ENCODE results near the gene NRM.
A peak's percentile ranks its signal among the peaks of the same experiment; 100 is the strongest.

Gene NRM

DNA sequence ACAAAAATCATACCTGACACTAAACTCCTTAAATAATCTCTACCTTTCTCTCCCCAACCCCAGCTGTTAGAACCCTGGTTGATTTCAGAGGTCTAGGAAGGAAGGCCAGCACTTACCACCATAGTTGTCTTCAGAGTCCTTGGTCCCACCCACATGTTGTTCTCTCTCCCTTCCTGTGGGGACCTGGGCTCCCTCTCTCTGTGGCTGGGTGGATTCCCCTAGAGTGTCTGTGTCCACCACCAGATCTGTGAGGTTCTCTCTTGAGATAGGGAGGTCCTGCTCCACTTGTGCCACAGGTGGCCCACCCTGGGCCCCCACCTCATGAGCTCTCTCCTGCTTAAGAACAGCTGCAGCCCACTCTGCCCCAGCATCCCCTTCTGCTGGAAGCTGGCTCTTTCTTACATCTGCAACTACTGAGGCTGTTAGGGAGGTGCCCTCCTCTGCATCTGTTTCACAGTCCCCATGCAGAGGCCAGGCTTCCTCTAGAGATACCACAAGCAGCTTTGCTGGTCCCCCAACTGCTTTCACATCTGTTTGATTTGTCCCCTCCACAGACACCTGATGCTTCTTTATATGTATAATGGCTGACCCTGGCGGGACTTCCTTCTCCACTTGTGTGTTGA lies 21.1 kb upstream of the NRM start:
- H3K27ac ChIP-seq (ENCODE audit: extremely low read depth, low read depth, low read length), result no peak overlapping the region
- no peaks in the 10 kb centered on the region for H3K9me3 ChIP-seq (ENCODE audit: control insufficient read depth, insufficient read depth, low read depth, low read length)
- CTCF ChIA-PET, result interaction anchor here (0.5 to 5.0 kb wide), 9 partner anchors 10 to 374 kb away, joined by 3 to 32 read pairs (median 5); no protein-coding TSS in a partner anchor
- peaks cover 54 to 86% of the 10 kb centered on the region in 2 experiments for H3K36me3 ChIP-seq (ENCODE audit: control insufficient read depth in 2 of 2, insufficient read depth in 1 of 2, low read length in 2 of 2)
- no peak for TF ChIP-seq ZSCAN23 (tag by site-specific recombination; IDR thresholded peaks at IDR 0.05)
- TF ChIP-seq ZNF138 (tag by site-specific recombination; IDR thresholded peaks at IDR 0.05; ENCODE audit: borderline replicate concordance), result no peak
- TF ChIP-seq SCRT2 (tag by site-specific recombination; IDR thresholded peaks at IDR 0.05), result peak; percentile 68
- POLR2A ChIA-PET, result interaction anchor here (0.5 to 1.4 kb wide), 6 partner anchors 9 to 103 kb away, joined by 3 to 5 read pairs (median 4); partner anchors contain the start of gene NRM
- H3K4me1 ChIP-seq (ENCODE audit: control insufficient read depth, insufficient read depth, low read length), result peaks cover 13% of the 10 kb centered on the region
- no peak overlapping the region for H3K4me3 ChIP-seq (ENCODE audit: low read depth, low read length)

DNA sequence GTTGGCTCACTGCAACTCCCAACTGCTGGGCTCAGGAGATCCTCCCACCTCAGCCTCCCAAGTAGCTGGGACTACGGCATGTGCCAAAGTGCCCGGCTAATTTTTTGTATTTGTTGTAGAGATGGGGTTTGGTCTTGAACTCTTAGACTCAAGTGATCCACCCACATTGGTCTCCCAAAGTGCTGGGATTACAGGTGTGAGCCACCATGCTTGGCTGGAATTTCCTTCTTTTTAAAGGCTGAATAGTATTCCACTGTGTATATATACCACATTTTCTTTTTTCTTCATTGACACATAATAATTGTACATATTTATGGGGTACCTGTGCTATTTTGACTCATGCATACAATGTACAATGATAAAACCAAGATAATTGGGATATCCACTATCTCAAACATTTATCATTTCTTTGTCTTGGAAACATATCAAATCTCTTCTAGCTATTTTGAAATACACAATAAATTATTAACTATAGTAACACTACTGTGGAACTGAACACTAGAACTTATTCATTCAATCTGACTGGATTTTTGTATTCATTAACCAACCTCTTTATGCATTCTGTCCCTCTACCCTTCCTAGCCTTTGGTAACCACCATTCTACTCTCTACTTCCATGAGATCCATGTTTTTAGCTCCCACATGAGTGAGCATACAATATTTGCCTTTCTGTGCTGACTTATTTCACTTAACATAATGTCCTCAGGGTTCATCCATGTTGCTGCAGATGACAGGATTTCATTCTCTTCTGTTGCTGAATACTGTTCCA lies 18.5 kb upstream of the NRM start:
- Histone ChIP-seq H3K27ac (ENCODE audit: extremely low read depth, low read depth, low read length) (no peak overlapping the region), H3K36me3 (ENCODE audit: control insufficient read depth in 2 of 2, insufficient read depth in 1 of 2, low read length in 2 of 2) (peaks cover 53 to 92% of the 10 kb centered on the region in 2 experiments), H3K4me1 (ENCODE audit: control insufficient read depth, insufficient read depth, low read length) (peaks cover 17% of the 10 kb centered on the region), H3K9me3 (ENCODE audit: control insufficient read depth, insufficient read depth, low read depth, low read length) (no peaks in the 10 kb centered on the region), H3K4me3 (ENCODE audit: low read depth, low read length) (no peak overlapping the region)
- POLR2A ChIA-PET, result interaction anchor here (1.0 to 1.2 kb wide), 2 partner anchors 12 to 19 kb away, joined by 3 to 4 read pairs; partner anchors contain the start of gene NRM
- CTCF ChIA-PET, result interaction anchor here (0.7 to 5.0 kb wide), 6 partner anchors 10 to 177 kb away, joined by 3 to 32 read pairs (median 5); no protein-coding TSS in a partner anchor
- TF ChIP-seq BCL11B (tag by site-specific recombination; IDR thresholded peaks at IDR 0.05; ENCODE audit: low read depth), result no peak
- no peak for TF ChIP-seq ZNF366 (tag by site-specific recombination; conservative IDR thresholded peaks at IDR 0.05)
- peak; percentile 96 for TF ChIP-seq ZNF146 (tag by site-specific recombination; IDR thresholded peaks at IDR 0.05)
- 0 out of 2 replicates have a peak, but pooled peaks have one; percentile 13 for TF ChIP-seq PRDM1 (tag by site-specific recombination; IDR thresholded peaks at IDR 0.05)
- TF ChIP-seq, protein P1, sequence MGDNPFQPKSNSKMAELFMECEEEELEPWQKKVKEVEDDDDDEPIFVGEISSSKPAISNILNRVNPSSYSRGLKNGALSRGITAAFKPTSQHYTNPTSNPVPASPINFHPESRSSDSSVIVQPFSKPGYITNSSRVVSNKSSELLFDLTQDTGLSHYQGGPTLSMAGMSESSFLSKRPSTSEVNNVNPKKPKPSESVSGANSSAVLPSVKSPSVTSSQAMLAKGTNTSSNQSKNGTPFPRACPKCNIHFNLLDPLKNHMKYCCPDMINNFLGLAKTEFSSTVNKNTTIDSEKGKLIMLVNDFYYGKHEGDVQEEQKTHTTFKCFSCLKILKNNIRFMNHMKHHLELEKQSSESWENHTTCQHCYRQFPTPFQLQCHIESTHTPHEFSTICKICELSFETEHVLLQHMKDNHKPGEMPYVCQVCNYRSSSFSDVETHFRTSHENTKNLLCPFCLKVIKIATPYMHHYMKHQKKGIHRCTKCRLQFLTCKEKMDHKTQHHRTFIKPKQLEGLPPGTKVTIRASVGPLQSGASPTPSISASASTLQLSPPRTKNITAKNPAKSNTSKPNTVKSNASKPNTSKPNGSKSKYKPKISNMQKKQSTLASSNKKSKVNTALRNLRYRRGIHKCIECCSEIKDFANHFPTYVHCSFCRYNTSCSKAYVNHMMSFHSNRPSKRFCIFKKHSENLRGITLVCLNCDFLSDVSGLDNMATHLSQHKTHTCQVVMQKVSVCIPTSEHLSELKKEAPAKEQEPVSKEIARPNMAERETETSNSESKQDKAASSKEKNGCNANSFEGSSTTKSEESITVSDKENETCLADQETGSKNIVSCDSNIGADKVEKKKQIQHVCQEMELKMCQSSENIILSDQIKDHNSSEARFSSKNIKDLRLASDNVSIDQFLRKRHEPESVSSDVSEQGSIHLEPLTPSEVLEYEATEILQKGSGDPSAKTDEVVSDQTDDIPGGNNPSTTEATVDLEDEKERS (tag by site-specific recombination; IDR thresholded peaks at IDR 0.05), result peak; percentile 21; the same call in 1 of the 2 replicates

DNA sequence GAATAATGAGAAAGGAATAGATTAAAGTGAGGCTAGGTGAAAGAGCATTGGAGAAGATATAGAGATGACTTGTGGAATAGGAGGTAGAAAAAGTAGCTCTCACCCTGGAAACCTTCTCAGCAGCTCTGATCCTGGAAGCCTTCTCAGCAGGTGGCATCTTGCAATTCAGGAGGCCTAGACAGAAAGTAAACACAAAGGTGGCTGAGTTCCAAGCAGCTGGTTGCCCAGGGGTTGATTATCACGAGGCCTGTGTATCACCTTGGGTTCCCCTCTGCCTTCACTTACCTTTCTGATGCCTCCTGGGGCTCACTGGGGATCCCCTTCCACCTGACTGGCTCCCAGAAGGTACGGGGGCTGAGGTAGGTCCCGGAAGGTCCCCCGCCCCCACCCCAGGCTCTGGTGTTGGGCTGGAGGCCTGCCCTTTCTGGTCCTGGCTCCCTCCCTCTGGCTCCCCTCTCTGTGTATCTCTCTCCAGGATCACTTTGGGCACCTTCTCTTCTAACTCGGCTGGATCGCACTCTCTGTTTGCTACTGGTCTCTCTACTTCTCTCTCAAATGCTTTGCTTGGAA lies 16.6 kb upstream of the NRM start:
- POLR2A ChIA-PET, result interaction anchor here (1.0 to 2.9 kb wide), 8 partner anchors 10 to 91 kb away, joined by 4 to 36 read pairs (median 6); partner anchors contain the start of genes IER3, MDC1, NRM and TUBB
- Histone ChIP-seq H3K27ac (ENCODE audit: extremely low read depth, low read depth, low read length) (peak overlapping the region; percentile 91), H3K4me3 (ENCODE audit: low read depth, low read length) (no peak overlapping the region), H3K9me3 (ENCODE audit: control insufficient read depth, insufficient read depth, low read depth, low read length) (no peaks in the 10 kb centered on the region), H3K4me1 (ENCODE audit: control insufficient read depth, insufficient read depth, low read length) (peaks cover 17% of the 10 kb centered on the region), H3K36me3 (ENCODE audit: control insufficient read depth in 2 of 2, insufficient read depth in 1 of 2, low read length in 2 of 2) (peaks cover 55 to 92% of the 10 kb centered on the region in 2 experiments)
- CTCF ChIA-PET, result interaction anchor here (0.6 to 2.7 kb wide), 7 partner anchors 15 to 33 kb away, joined by 3 to 22 read pairs (median 5); no protein-coding TSS in a partner anchor
- TF ChIP-seq ZNF585B (tag by site-specific recombination; IDR thresholded peaks at IDR 0.05) (no peak), ZNF140 (tag by site-specific recombination; IDR thresholded peaks at IDR 0.05) (no peak), ZNF670 (tag by site-specific recombination; IDR thresholded peaks at IDR 0.05; ENCODE audit: low read depth) (no peak), REPIN1 (tag by site-specific recombination; IDR thresholded peaks at IDR 0.05; ENCODE audit: low read depth) (no peak), ZSCAN30 (tag by site-specific recombination; IDR thresholded peaks at IDR 0.05) (peak; percentile 50; the same call in 1 of the 2 replicates), ZNF23 (tag by site-specific recombination; IDR thresholded peaks at IDR 0.05; ENCODE audit: borderline replicate concordance) (no peak), ZNF37A (tag by site-specific recombination; IDR thresholded peaks at IDR 0.05) (no peak), ZNF146 (tag by site-specific recombination; IDR thresholded peaks at IDR 0.05) (no peak), ZNF416 (tag by site-specific recombination; IDR thresholded peaks at IDR 0.05) (no peak), GLIS2 (tag by site-specific recombination; IDR thresholded peaks at IDR 0.05) (no peak), PRDM1 (tag by site-specific recombination; IDR thresholded peaks at IDR 0.05) (peak; percentile 57), ZNF561 (tag by site-specific recombination; IDR thresholded peaks at IDR 0.05; ENCODE audit: borderline replicate concordance) (no peak; the same call in 1 of the 2 replicates), ZNF785 (tag by site-specific recombination; IDR thresholded peaks at IDR 0.05) (no peak), MYNN (tag by site-specific recombination; IDR thresholded peaks at IDR 0.05; ENCODE audit: borderline replicate concordance) (no peak), GLI2 (tag by site-specific recombination; IDR thresholded peaks at IDR 0.05; ENCODE audit: borderline replicate concordance, low read depth) (no peak), FEZF1 (tag by site-specific recombination; IDR thresholded peaks at IDR 0.05) (no peak)
- TF ChIP-seq, protein P2, sequence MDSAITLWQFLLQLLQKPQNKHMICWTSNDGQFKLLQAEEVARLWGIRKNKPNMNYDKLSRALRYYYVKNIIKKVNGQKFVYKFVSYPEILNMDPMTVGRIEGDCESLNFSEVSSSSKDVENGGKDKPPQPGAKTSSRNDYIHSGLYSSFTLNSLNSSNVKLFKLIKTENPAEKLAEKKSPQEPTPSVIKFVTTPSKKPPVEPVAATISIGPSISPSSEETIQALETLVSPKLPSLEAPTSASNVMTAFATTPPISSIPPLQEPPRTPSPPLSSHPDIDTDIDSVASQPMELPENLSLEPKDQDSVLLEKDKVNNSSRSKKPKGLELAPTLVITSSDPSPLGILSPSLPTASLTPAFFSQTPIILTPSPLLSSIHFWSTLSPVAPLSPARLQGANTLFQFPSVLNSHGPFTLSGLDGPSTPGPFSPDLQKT (IDR thresholded peaks at IDR 0.05; ENCODE audit: borderline replicate concordance, low read depth, low read length), result no peak
